Retinal pigment epithelial cell (primary cell): ENCODE measurements around the gene BCKDK.
A peak's percentile ranks its signal among the peaks of the same experiment; 100 is the strongest.

ENCODE experiments used
- DNase-seq: peaks from one replicate; pipeline ENCODE4 v3.0.0-alpha.2; 2010; ENCODE audit warnings: low read depth
- H3K4me3 ChIP-seq: 2 replicates; pipeline ENCODE4 v1.5.1; 2011; ENCODE audit warnings: mild to moderate bottlenecking, low read length, control low read depth, moderate library complexity
- CTCF ChIP-seq: conservative IDR thresholded peaks from 2 replicates; pipeline ENCODE4 v1.5.1; 2011; ENCODE audit warnings: low read depth, low read length, control low read depth, inconsistent platforms

The BCKDK gene

GRCh38 chr16:31089199-31089598 is 19.0 kb upstream of the BCKDK start:
- no peak for TF ChIP-seq CTCF
- H3K4me3 ChIP-seq, result no peak overlapping the region
- no peak for DNase-seq

DNA sequence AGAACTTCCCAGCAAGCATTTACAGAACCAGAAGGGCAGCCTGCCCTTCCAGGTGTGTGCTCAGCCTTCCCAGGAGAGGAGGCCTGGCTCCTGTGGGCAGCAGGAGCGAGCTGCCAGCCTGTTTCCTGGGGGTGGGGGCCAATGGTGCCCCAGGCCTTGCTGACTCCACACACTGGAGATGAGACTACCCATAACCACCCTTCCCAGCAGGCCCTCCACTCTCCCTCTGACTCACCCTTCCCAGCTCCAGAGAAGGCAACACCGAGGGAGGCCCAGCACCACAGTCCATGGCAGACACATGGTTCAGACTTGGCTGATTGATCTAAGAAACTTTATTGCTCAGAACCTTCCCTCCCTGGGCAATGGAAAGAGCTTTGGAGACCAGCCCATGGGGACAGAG is 17.6 kb upstream of the BCKDK start:
- no peak overlapping the region for H3K4me3 ChIP-seq
- no peak for DNase-seq
- TF ChIP-seq CTCF, result no peak

DNA sequence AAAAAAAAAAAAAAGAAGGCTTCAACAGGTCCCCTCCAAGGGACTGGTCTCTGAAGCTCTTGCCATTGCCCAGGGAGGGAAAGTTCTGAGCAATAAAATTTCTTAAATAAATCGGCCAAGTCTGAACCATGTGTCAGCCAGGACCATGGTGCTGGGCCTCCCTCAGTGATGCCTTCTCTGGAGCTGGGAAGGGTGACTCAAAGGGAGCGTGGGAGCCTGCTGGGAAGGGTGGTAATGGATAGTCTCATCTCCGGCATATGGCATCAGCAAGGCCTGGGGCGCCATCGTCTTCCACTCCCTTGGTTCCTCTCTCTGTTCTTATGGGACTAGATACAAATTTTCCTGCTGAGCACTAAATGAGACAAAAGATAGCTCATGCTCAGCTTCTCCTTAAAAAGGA is 15.9 kb upstream of the BCKDK start:
- H3K4me3 ChIP-seq, result no peak overlapping the region
- TF ChIP-seq CTCF, result no peak
- DNase-seq, result no peak

- no peak for DNase-seq
- peak overlapping the region; percentile 89 for H3K4me3 ChIP-seq
- TF ChIP-seq CTCF, result no peak
These were observed 15.0 kb upstream of the BCKDK start for GRCh38 chr16:31093132-31093703.

- H3K4me3 ChIP-seq, result peak overlapping the region; percentile 89
- TF ChIP-seq CTCF, result no peak
- no peak for DNase-seq
These were observed 14.1 kb upstream of the BCKDK start for GRCh38 chr16:31094088-31094423.

GRCh38 chr16:31094424-31095120 is 13.6 kb upstream of the BCKDK start, which contains the start of gene VKORC1:
Gene VKORC1 (minus strand): TSS chr16:31094797. CDS start chr16:31094729, 68 bp downstream.
- DNase-seq, result peak; percentile 93
- TF ChIP-seq CTCF, result no peak
- H3K4me3 ChIP-seq, result peak within 1 kb of the TSS; percentile 89
